PC-9 (cell line): Measurements from ENCODE around the gene CSTF1. TPM values are rescaled to one million over a fixed set of nuclear protein-coding genes. Genes with fewer than 3 reads are reported as not detected.

Experiments used
- BruUV-seq: library from RNA; stranded (reverse); fragments of 400-500 nt; replicated peaks from 2 replicates; lab custom pipeline; 2021; lab: Mats Ljungman, UMichigan
- CTCF ChIA-PET: fragments of 300-600 bp; sonication (Branson Sonifier 250); formaldehyde crosslinking; loops from one replicate; lab custom pipeline; 2022; ENCODE audit warnings: antibody characterized with exemption; lab: Charles Lee
- POLR2A ChIA-PET: fragments of 300-600 bp; sonication (Branson Sonifier 250); formaldehyde crosslinking; loops from one replicate; lab custom pipeline; 2022; ENCODE audit warnings: antibody characterized with exemption; ENCODE audit not compliant: unreplicated experiment; lab: Charles Lee
- DNase-seq, 2 experiments: peaks; one replicate each; pipeline versions ENCODE4 v3.0.0 to v3.0.0-alpha.2; 2015 to 2022; ENCODE audit warnings: mixed read lengths in 1 of 2
- H2AFZ ChIP-seq: fragments of 200-600 bp; sonication (generic); 2 replicates; pipeline ENCODE4 v1.8.1; 2017; ENCODE audit warnings: antibody characterized with exemption
- H3F3A ChIP-seq: fragments of 200-600 bp; sonication (generic); 2 replicates; pipeline ENCODE4 v1.8.1; 2017; ENCODE audit warnings: antibody characterized with exemption, mild to moderate bottlenecking, low read depth; ENCODE audit not compliant: insufficient read depth
- H3K27ac ChIP-seq: fragments of 200-600 bp; sonication (generic); 2 replicates; pipeline ENCODE4 v1.6.1; 2016; ENCODE audit warnings: mixed run types
- H3K27me3 ChIP-seq: fragments of 200-600 bp; sonication (generic); 2 replicates; pipeline ENCODE4 v1.6.1; 2016; ENCODE audit warnings: low read depth, mixed run types; ENCODE audit not compliant: insufficient read depth
- H3K36me3 ChIP-seq: fragments of 200-600 bp; sonication (generic); 2 replicates; pipeline ENCODE4 v1.6.1; 2016; ENCODE audit warnings: low read depth, mixed run types
- H3K4me1 ChIP-seq: fragments of 200-600 bp; sonication (generic); replicated peaks from 2 replicates; pipeline ENCODE4 v1.6.1; 2016; ENCODE audit warnings: mixed run types; ENCODE audit not compliant: insufficient read depth
- H3K4me2 ChIP-seq: fragments of 200-600 bp; sonication (generic); 2 replicates; pipeline ENCODE4 v1.6.1; 2017; ENCODE audit warnings: mixed run types
- H3K4me3 ChIP-seq: fragments of 200-600 bp; sonication (generic); 2 replicates; pipeline ENCODE4 v1.6.1; 2016; ENCODE audit warnings: mixed run types
- H3K79me2 ChIP-seq: fragments of 200-600 bp; sonication (generic); 2 replicates; pipeline ENCODE4 v1.6.1; 2017; ENCODE audit warnings: low read depth, mixed run types
- H3K9me2 ChIP-seq: fragments of 200-600 bp; sonication (generic); 2 replicates; pipeline ENCODE4 v1.8.1; 2017; ENCODE audit warnings: mild to moderate bottlenecking; ENCODE audit not compliant: insufficient read depth
- H3K9me3 ChIP-seq: fragments of 200-600 bp; sonication (generic); 2 replicates; pipeline ENCODE4 v1.8.1; 2016; ENCODE audit warnings: low read depth; ENCODE audit not compliant: insufficient read depth
- H4K20me1 ChIP-seq: fragments of 200-600 bp; sonication (generic); 2 replicates; pipeline ENCODE4 v1.8.1; 2017; ENCODE audit not compliant: insufficient read depth
- EZH2 ChIP-seq: fragments of 200-600 bp; sonication (generic); IDR thresholded peaks from 2 replicates; pipeline ENCODE4 v1.8.0; 2017; ENCODE audit warnings: antibody characterized with exemption, low read depth
- intact Hi-C: fragments of 100-400 bp; cut with micrococcal nuclease; formaldehyde crosslinking; loops from one replicate; pipeline ENCODE4 v1.10.0; 2022; ENCODE audit not compliant: unreplicated experiment
- total RNA-seq: library from RNA; stranded (reverse); gene quantifications from 2 replicates; pipeline ENCODE4 v1.2.3, GENCODE V29; 2021
- TF ChIP-seq, protein P1 (sequence below): fragments of 200-600 bp; sonication (generic); conservative IDR thresholded peaks from 2 replicates; pipeline ENCODE4 v1.6.1; 2017; ENCODE audit warnings: mixed run types, antibody characterized with exemption, mild to moderate bottlenecking, moderate library complexity

CSTF1 gene
- total RNA-seq, 1 experiment from 2014 or later: 50.0 TPM

DNA sequence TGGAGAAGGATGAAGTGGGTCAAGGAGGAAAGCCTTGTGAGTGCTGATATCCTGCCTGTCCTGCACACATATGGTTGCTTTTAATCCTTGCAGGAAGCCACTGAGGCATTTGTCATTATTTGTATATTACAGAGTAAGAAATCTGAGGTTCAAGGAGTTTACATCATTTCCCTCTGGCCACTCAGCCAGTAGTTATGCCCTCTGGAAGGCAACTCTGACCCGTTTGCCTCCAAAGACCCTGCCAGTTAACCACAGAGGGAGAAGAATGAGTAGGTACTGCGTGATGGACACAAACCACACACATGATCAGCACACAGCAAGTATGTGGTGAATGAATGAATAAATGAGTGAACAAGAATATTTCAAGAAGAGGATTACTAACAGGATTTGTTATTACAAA lies 41.6 kb upstream of the CSTF1 start:
- intact Hi-C loops: no loop called here
- ChIA-PET POLR2A (no interaction called here), CTCF (no interaction called here)
- H3K9me2 ChIP-seq: no peaks in the 10 kb centered on the region
- no peak for DNase-seq
- H3K27ac ChIP-seq: no peak overlapping the region
- H3K79me2 ChIP-seq: no peaks in the 10 kb centered on the region
- no peaks in the 10 kb centered on the region for H3K36me3 ChIP-seq
- no peaks in the 10 kb centered on the region for H3K4me1 ChIP-seq
- H3K4me2 ChIP-seq: no peak overlapping the region
- TF ChIP-seq, protein P1, sequence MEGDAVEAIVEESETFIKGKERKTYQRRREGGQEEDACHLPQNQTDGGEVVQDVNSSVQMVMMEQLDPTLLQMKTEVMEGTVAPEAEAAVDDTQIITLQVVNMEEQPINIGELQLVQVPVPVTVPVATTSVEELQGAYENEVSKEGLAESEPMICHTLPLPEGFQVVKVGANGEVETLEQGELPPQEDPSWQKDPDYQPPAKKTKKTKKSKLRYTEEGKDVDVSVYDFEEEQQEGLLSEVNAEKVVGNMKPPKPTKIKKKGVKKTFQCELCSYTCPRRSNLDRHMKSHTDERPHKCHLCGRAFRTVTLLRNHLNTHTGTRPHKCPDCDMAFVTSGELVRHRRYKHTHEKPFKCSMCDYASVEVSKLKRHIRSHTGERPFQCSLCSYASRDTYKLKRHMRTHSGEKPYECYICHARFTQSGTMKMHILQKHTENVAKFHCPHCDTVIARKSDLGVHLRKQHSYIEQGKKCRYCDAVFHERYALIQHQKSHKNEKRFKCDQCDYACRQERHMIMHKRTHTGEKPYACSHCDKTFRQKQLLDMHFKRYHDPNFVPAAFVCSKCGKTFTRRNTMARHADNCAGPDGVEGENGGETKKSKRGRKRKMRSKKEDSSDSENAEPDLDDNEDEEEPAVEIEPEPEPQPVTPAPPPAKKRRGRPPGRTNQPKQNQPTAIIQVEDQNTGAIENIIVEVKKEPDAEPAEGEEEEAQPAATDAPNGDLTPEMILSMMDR: no peak
- no peak for TF ChIP-seq EZH2
- no peak overlapping the region for H2AFZ ChIP-seq
- no peak overlapping the region for H3K4me3 ChIP-seq
- H3K27me3 ChIP-seq: peaks cover 89% of the 10 kb centered on the region
- no peaks in the 10 kb centered on the region for H3K9me3 ChIP-seq
- no peaks in the 10 kb centered on the region for H3F3A ChIP-seq
- no TSS peak for BruUV-seq
- 0 out of 2 replicates have a peak, but pooled peaks cover under 1% of the 10 kb centered on the region for H4K20me1 ChIP-seq

DNA sequence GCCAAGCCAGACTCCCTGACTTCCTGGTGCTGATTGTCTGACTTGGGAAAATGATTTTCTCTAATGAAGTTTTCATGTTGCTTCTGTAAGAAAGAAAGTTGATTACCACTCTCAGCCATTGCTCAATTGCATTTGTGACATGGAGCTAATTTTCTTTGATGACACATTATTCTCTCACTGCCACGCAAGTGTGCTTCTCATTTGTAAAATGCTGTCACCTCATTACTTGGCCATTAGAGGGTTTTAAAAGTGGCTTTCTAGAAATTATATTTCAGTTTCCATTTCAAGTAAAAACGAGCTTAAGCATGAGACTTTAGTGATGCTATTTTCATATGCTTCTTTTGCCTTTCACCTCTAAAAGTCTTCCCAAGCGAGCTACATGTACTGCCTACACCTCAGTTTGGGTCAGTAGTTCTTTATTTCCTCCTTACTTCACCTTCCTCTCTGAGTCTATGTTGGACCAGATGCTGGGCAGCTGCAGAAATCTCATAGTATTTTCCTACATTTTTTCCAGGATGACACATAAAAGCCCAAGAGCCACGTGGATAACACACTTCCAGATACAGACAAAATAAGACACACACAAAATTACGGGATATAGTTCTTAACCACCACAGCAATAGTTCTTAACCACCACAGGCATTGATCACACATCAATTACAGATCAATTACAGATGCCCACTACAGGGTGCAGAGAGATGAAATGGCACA lies 39.9 kb upstream of the CSTF1 start:
- H3K79me2 ChIP-seq: no peaks in the 10 kb centered on the region
- H3K4me3 ChIP-seq: no peak overlapping the region
- H2AFZ ChIP-seq: no peak overlapping the region
- no peak overlapping the region for H3K27ac ChIP-seq
- intact Hi-C loops: no loop called here
- ChIA-PET CTCF (no interaction called here), POLR2A (no interaction called here)
- H3K4me2 ChIP-seq: no peak overlapping the region
- no peaks in the 10 kb centered on the region for H3F3A ChIP-seq
- no peak for TF ChIP-seq EZH2
- TF ChIP-seq, protein P1: no peak
- DNase-seq: no peak
- H3K9me3 ChIP-seq: no peaks in the 10 kb centered on the region
- H3K9me2 ChIP-seq: no peaks in the 10 kb centered on the region
- H3K36me3 ChIP-seq: no peaks in the 10 kb centered on the region
- H4K20me1 ChIP-seq: 0 out of 2 replicates have a peak, but pooled peaks cover 3% of the 10 kb centered on the region
- H3K4me1 ChIP-seq: no peaks in the 10 kb centered on the region
- no TSS peak for BruUV-seq
- peaks cover 96% of the 10 kb centered on the region for H3K27me3 ChIP-seq

DNA sequence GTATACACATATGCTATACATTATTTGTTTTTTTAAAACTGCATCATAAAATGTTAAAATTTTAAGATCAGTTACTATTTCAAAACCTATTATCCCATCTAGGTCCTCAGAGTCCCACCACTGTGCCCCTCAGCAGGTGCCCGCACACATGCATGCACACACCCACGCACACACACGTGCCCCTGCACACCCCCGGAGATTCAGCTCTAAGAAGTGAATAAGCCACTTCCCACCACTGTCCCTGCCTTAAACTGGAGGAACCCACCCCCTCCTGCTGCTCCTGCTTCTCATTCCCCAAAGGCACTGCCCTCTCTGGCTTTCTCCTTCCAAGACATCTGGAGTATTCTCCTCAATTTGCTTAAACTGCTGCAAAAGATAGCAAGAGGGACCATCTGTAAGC lies 39.1 kb upstream of the CSTF1 start:
- Histone ChIP-seq H3K36me3 (no peaks in the 10 kb centered on the region), H3K4me1 (peaks cover 6% of the 10 kb centered on the region), H3K4me3 (no peak overlapping the region), H3K79me2 (no peaks in the 10 kb centered on the region), H3F3A (peaks cover 7% of the 10 kb centered on the region), H2AFZ (no peak overlapping the region), H3K9me3 (no peaks in the 10 kb centered on the region), H3K9me2 (no peaks in the 10 kb centered on the region), H3K4me2 (no peak overlapping the region), H3K27ac (no peak overlapping the region), H4K20me1 (0 out of 2 replicates have a peak, but pooled peaks cover 3% of the 10 kb centered on the region), H3K27me3 (peaks cover 88% of the 10 kb centered on the region)
- TF ChIP-seq, protein P1: no peak
- no peak for TF ChIP-seq EZH2
- CTCF ChIA-PET: no interaction called here
- no peak for DNase-seq
- intact Hi-C loops: no loop called here
- POLR2A ChIA-PET: no interaction called here
- no TSS peak for BruUV-seq
